HG02840 (cell line): ENCODE data around the gene OPRD1.
"Not testable (repeated sequence)": the region's sequence is repeated elsewhere in the genome, so short reads cannot be mapped to it uniquely, and the experiment has no call there.

Experiments
- ATAC-seq: cut with Tn5 transposase; IDR thresholded peaks from one replicate; pipeline ENCODE4 v1.9.1; 2021; ENCODE audit warnings: mild to moderate bottlenecking, moderate library complexity, moderate number of reproducible peaks; ENCODE audit not compliant: unreplicated experiment, low FRiP score

OPRD1 gene

DNA sequence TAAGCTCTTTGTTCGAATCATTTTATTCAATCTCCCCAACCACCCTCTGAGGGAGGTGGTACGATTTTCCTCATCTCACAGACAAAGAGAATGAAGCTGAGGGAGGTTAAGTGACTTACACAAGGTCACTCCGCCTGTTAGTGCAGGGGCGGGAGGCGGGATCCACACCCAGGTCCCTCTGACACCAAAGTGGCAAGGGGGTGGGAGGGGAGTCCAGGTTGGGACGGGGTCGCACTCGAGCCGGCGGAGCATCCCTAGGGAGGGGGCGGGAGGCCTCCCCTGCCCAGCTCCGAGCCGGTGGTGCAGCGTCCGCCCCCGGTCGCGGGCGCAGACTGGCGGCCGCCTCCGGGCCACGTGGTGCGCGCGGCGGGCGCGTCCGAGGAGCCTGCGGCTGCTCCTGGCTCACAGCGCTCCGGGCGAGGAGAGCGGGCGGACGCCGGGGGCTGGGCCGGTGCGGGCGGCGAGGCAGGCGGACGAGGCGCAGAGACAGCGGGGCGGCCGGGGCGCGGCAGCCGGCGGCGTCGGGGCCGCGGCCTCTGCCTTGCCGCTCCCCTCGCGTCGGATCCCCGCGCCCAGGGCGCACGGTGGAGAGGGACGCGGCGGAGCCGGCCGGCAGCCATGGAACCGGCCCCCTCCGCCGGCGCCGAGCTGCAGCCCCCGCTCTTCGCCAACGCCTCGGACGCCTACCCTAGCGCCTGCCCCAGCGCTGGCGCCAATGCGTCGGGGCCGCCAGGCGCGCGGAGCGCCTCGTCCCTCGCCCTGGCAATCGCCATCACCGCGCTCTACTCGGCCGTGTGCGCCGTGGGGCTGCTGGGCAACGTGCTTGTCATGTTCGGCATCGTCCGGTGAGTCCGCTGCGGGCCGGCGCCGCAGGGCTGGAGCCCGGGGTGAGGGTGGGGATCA lies at the start of gene OPRD1:
Gene OPRD1, plus strand, starts transcription at position 405 of the 903 bp plus-strand sequence. Its CDS starts 214 bp downstream, at position 619.
- ATAC-seq, result no peak

DNA sequence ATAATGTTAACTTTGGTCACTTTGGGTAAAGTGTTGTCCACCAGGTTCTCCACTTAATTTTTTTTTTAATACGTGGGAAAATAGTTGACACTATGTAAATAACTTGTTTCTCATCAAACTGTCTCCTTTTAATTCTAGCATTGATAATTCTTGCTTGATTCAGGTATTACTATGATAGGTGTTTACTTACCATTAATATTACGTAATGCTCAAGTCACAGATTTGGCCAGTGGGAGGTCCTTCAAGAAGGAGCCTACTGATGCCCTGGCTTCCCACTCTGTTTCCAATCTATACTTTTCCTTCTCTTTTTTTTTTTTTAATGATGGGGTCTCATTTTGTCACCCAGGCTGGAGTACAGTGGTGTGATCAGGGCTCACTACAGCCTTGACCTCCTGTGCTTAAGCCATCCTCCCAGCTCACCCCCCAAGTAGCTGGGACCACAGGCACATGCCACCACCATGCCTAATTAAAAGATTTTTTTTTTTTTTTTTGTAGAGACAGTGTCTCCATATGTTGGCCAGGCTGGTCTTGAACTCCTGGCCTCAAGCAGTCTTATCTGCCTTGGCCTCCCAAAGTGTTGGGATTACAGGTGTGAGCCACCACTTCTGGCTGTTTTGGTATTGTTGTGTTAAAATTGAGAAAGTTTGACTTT lies 45.3 kb upstream of the OPRD1 start:
- no peak for ATAC-seq

DNA sequence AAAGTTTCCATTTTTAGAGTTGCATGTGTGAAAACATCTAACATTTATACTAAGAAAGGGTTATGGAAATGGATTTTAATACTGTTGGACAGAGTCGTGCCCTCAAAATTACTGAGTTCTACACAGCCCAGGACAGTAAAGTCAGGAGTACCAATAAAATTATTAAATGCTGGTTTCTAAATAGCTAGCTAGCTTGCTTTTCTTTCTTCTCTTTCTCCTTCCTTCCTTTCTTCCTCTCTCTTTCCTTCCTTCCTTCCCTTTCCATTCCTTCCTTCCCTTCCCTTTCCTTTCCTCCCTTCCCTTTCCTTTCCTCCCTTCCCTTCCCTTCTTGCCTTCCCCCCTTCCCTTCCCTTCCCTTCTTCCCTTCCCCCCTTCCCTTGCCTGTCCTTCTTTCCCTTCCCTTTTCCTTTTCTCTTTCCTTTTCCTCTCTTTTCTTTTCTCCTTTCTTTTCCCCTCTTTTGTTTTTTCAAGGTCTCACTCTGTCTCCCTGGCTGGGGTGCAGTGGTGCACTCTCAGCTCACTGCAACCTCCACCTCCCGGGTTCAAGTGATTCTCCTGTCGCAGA lies 41.3 kb upstream of the OPRD1 start:
- ATAC-seq, result no peak

DNA sequence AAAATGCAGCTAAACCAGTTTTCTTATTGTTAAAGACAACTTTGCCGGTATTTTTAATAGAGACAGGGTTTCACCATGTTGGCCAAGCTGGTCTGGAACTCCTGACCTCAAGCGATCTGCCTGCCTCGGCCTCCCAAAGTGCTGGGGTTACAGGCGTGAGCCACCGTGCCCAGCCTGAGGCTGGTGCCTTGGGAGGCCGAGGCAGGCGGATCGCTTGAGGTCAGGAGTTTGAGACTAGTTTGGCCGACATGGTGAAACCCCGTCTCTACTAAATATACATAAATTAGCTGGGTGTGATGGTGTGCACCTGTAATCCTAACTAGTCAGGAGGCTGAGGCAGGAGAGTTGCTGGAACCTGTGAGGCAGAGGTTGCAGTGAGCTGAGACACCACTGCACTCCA lies 40.0 kb upstream of the OPRD1 start:
- ATAC-seq, result not testable (repeated sequence)

DNA sequence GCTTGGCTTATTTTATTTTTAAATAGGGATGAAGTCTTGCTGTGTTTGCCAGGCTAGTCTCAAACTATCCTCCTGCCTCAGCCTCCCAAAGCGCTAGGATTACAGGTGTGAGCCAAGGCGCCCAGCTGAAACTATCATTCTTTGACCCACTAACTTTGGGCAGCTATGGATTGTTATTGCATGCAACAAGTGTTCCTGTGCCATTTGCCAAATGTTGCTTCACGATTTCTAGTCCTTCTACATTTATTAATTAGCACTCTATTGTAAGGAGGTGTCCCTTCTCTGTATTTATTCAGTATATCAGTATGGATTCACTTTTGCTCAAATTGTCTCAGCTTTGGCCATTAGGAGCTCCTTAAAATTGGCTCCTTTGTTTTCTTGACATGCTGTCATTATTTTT lies 38.9 kb upstream of the OPRD1 start:
- ATAC-seq, result no peak

DNA sequence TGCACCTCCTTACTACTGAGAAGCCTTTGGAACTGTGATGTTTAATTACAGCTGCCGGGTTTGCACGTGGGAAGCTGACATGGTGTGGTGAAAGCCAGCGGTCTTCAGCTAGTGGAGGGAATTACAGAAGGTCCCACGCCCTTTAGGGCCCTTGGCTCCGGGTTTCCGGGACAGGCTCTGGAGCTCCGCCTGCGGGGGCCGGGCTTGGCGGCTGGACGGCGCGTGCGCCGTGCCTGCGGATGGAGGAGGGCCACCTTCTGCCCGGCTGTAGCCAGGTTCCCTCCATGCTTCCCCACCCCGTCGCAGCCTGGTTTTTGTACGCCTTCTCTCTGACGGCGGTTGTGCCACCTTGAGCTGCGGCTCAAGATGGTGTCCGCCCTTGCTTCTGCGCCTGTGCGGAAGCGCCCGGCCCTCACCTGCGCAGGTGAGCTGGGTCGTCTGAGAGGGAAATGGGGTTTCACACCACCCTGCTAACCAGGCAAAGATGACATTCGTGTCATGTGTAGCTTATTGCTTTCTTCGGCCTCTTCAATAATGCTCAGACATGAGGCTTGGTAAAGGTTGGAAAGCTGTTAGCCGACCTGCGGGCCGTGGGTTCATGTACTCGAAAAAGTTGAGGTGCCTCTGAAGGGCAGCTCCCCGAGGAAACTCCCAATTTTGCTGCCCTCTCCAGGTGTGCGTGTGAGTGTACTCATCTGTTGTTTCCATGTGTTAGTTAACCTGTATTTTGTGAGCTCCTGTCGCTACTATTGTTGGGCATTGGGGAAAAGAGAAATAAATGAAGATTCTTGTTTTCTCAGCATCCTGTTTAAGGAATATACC lies 36.6 kb upstream of the OPRD1 start:
- no peak for ATAC-seq

DNA sequence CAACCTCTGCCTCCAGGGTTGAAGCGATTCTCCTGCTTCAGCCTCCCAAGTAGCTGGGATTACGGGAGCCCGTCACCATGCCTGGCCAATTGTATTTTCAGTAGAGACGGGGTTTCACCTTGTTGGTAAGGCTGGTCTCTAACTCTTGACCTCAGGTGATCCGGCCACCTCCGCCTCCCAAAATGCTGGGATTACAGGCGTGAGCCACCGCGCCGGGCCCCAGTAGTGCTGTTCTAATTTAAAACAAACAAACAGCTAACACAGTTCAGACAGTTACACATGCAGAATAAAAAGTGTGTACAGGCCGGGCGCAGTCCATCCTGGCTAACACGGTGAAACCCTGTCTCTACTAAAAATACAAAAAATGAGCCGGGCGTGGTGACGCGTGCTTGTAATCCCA lies 35.6 kb upstream of the OPRD1 start:
- ATAC-seq, result no peak

DNA sequence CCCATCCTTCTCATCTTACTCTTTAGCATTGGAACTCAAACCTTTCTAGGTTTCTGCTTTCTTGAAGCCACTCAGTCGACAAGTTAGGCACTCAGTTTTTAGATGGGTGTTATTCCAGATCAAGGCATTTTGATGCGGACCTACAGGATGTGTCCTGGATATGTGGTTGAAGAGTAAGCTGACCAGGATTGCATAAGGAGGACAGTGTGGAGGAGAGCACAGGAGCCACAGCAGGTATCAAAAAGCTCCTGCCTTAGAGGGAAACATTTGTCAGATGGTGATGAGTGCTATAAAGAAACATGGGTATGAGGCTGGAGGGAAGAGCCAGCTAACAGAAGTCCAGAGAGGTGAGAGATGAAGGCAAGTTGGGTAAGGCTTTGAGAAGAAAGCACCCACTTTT lies 33.9 kb upstream of the OPRD1 start:
- no peak for ATAC-seq

DNA sequence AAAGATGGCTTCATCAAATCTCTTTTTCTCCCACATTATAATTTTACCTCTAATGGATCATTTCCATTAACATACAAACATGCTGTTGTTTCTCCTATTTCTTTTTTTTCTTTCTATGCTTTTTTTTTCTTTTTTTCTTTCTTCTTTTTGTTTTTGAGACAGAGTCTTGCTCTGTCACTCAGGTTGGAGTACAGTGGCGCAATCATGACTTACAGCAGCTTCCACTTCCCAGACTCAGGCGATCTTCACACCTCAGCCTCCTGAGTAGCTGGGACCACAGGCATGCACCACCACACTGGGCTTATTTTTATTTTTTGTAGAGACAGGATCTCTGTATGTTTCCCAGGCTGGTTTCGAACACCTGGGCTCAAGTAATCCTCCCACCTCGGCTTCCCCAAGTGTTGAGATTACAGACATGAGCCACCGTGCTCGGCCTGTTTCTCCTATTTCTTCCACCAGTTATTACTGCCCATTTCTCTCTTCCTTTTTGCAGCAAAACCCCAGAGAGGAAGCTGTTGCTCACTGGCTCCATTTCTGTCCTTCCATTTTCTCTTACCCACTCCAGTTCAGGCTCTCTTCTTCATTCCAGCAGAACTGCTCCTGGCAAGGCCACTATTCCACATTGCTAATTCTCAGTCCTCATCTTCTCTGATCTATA lies 32.1 kb upstream of the OPRD1 start:
- ATAC-seq, result no peak

DNA sequence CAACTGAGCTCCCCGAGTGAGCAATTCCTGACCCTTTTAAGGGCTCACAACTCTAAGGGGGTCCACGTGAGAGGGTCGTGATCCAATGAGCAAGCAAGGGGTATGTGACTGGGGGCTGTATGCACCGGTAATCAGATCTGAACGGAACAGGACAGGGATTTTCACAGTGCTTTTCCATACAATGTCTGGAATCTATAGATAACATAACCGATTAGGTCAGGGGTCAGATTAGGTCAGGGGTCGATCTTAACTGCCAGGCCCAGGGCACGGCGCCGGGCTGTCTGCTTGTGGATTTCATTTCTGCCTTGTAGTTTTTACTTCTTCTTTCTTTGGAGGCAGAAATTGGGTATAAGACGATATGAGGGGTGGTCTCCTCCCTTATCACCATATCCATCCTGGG lies 30.7 kb upstream of the OPRD1 start:
- no peak for ATAC-seq

DNA sequence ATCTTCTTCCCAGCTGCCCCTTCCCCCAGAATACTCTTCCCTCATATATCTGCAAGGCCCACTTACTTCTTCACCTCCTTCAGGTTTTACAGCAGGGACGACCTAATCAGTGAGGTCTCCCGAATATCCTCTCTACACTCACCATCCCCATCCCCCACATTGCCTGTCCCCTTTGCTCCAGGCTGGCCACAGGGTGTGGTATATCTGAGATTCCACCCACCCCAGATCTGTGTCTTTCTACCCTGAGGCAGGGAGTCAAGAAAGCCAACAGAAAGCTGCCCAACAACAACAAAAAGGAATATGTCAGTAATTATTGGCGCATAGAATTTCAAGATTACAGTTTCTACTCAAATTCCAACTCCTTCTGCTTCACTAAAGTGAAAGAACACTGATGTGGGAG lies 30.0 kb upstream of the OPRD1 start:
- ATAC-seq, result no peak

DNA sequence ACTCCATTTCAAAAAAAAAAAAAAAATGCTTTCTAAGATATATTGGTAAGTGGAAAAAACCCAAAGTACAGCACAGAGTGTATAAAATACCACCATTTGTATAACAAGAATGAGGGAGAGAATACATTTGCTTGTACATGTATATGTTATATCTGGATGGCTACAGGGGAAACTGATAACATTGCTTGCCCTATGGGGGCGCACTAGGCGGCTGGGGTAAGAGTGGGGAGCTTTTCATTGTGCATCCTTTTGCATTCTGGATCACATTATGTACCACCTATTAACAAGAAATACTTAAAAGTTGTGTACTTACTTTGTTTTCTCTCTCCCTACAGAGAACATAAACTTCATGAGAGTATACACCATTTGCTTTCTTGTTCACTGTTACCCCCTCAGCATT lies 28.6 kb upstream of the OPRD1 start:
- ATAC-seq, result no peak

DNA sequence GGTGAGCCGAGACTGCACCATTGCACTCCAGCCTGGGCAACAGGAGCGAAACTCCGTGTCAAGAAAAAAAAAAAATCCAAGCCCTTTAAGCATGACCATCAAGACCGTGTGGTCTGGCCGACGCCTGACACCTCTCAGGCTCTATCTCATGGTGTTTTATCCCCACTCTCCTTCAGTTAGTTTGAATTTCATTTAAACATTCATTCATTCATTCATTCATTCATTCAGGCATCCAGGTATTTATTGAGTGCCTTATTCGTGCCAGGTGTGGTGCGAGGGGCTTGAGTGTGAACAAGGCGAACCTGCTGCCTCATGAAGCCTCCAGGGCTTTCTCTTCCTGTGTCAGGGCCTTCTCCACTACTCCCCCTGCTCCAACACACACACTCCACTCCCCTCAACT lies 22.6 kb upstream of the OPRD1 start:
- no peak for ATAC-seq

DNA sequence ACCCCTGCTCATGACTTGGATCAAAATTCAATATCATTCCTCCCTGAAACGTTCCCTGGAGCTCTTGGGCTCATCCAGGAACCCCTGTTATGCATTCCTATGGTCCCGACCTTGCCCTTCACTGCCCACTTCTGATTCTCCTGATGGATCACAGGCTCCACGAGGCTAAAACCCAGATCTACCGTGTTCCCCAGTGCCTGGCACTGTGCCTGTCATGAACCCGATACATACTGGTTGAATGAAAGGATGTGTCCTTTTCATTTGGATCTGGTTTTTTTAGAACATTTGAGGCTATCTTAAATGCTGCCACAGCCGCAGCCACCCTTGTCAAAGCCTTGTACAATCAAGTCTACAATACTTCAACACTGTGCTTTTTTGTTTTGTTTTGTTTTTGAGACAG lies 22.2 kb upstream of the OPRD1 start:
- ATAC-seq, result no peak

DNA sequence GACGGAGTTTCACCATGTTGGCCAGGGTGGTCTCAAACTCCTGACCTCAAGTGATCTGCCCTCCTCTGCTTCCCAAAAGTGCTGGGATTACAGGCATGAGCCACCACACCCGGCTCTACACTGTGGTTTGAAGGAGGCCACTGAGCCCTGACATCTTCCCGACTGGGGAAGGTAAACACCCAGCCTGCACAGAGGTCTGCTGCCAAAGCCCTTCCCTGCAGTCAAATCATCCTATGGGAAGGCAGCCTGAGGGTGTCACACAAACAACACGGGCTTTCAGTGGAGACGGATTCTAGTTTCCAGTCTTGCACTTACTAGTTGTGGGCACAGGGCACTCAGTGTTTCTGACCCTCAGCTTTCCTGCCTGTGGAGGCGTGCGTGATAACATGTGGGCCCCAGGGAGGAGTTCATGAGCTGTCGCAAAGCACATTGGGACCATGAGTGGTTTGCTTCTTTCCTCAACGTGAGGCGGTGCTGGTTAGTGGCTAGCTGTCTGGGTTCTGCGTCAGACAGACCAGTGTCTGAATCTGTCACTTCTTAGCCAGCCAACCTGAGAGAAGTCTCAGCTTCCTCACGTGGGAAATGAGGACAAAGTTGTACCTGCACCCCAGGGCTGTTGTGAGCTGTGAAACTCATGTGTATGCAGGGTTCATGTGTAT lies 21.5 kb upstream of the OPRD1 start:
- no peak for ATAC-seq

DNA sequence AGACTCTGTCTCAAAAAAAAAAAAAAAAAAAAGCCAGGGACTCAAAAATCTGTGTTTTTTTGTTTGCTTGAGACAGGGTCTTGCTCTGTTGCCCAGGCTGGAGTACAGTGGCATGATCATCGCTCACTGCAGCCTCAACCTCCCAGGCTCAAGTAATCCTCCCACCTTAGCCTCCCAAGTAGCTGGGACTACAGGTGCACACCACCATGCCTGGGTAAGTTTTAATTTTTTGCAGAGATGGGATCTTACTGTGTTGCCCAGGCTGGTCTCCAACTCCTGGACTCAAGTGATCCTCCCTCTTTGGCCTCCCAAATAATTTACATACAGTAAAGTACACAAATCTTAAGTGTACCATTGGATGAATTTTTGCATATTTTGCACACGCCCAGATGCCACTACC lies 20.0 kb upstream of the OPRD1 start:
- ATAC-seq, result not testable (repeated sequence)

DNA sequence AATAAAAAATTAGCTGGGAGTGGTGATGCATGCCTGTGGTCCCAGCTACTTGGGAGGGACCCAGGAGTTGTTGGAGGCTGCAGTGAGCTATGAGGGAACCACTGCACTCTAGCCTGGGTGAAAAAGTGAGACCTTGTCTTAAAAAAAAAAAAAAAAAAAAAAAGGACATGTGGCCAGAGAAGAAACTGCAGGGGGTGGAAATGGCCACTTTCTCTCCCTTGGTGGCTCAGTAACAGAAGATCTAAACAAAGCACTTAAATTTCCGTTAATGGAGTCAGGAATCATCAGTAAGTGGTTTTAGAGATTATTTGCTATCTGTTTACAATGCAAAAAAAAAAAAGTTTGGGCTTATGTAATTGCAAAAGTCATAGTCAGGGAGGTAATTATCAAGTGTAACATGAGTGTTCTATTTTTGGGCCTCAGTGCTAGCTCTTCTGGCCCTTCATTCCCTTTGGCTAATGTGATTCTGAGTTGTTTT lies 19.3 kb upstream of the OPRD1 start:
- ATAC-seq, result no peak

DNA sequence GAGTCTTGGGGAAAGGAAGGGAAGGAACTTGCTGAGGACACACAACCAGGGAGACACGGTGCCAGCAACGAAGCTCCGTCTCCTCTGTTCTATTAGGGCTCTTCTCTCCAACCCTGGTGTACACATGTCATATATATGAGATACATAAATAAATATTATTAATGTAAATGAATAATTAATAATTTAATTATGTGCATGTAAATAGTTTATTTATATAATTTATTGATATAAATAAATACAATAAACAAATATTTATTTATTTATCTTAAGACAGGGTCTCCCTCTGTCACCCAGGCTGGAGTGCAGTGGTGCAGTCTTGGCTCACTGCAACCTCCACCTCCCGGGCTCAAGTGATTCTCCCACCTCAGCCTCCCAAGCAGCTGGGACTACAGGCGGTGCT lies 17.4 kb upstream of the OPRD1 start:
- ATAC-seq, result not testable (repeated sequence)

DNA sequence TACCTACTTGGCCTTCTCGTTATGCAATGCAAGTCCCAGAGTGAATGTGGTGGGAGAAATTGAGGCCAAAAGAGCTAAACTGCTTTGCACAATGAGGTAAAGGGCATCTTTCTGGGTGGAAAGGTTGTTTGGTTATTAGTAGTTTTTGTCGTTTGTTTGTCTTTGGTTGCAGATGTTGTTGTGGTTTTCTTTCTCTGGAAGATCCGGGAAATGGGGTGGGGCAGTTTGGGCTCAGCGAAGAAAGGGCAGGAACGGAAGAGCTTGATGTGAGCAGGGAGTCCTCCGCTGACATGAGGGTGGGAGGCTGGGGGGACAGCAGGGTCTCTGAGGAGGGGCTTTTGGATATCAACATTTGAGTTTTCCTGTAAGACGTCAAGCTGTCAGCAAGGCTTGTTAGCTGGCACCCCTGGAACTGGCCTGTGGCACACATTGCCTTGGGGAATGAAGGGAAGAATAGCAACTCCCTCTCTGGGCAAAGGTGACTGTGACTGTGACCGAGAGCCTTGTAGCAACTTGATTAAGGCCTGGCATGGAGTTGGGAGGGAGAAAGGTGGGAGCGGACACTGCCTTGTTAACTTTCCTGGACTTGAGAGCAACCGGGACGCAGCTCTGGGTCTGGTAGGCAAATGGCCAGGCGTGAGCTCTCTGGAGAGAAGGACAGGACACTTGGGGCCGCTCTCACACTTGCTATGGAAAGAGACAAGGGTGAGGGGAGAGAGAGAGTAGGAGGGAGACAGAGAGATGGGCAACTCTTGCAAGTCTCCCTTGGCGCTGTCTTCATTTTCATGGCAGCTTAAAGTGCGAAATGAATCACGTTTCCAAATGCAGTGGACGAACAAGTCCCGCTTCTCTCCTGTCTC lies 15.4 kb upstream of the OPRD1 start:
- ATAC-seq, result no peak
